Stomach (tissue), 4 donors: ENCODE data around the gene ZNF609.

Source experiments
- CTCF ChIP-seq, 7 experiments: fragments of 450-650 bp in 4 of 7; fragments of 200-600 bp in 3 of 7; sonication (generic) in 3 of 7; IDR thresholded peaks; one replicate each; pipeline ENCODE4 v1.5.1; 2016 to 2019; ENCODE audit warnings: antibody characterized with exemption in 7 of 7, control low read depth in 2 of 7, mild to moderate bottlenecking in 1 of 7
- EP300 ChIP-seq: sonication (generic); formaldehyde crosslinking; IDR thresholded peaks from one replicate; pipeline ENCODE4 v1.6.1; 2017; ENCODE audit warnings: antibody characterized with exemption
- POLR2A ChIP-seq, 4 donors: fragments of 450-650 bp; IDR thresholded peaks; one replicate each; pipeline ENCODE4 v1.6.1; 2016; ENCODE audit warnings: antibody characterized with exemption in 4 of 4, control low read depth in 2 of 4, mild to moderate bottlenecking in 1 of 4, moderate library complexity in 1 of 4
- POLR2AphosphoS5 ChIP-seq, 3 donors: sonication (generic); formaldehyde crosslinking; IDR thresholded peaks; one replicate each; pipeline ENCODE4 v1.6.1; 2016; ENCODE audit warnings: antibody characterized with exemption in 3 of 3

DNA sequence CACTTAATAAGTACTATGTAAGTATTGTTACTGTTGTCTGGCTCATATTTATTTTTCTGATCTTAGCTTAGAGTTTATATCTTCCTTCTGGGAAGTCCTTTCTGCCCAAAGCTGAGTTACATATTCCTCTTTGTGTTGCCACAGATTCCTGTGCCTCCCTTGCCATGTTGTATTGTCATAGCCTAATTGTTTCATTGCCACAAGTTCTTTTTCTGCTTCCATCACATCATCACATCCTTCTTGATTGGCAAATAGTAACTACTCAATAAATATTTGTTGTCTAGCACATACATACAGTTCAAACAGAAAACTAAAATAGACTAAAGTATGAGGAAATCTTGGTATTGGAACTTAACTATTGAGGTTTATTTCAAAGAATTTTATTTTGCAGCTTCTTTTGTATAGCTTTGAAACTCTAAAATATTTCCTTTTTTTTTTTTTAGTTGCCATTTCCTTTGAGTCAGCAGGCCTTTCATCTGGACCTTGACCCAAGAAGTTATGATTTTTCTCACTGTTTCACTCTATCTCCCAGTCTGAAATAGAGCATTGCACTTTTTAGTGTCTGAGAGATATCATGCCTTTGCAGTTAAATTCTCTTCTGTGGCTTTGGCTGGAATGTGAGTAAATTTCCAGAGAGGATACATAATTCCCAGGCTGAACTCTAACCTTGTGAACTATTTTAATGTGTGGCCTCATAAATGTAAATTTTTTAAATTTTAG lies 98.2 kb downstream of the ZNF609 start:
- no peak for TF ChIP-seq CTCF (IDR thresholded peaks at IDR 0.05)
- no peak for TF ChIP-seq POLR2AphosphoS5 (IDR thresholded peaks at IDR 0.05)
- no peak for TF ChIP-seq EP300
- no peak for TF ChIP-seq POLR2A (IDR thresholded peaks at IDR 0.05)
